OCI-LY1 (cell line): ENCODE results near the gene ARPC5L.

Experiments
- H2AFZ ChIP-seq: fragments of 200-600 bp; sonication (generic), shearing (Covaris generic); 2 replicates; pipeline ENCODE4 v1.6.0; 2014; ENCODE audit warnings: antibody characterized with exemption, mild to moderate bottlenecking, low read length
- H3F3A ChIP-seq: fragments of 200-600 bp; sonication (generic), shearing (Covaris generic); 2 replicates; pipeline ENCODE4 v1.6.0; 2014; ENCODE audit warnings: mild to moderate bottlenecking, antibody characterized with exemption, low read length, moderate library complexity; ENCODE audit not compliant: insufficient read depth
- H3K27ac ChIP-seq: fragments of 200-600 bp; sonication (generic); 2 replicates; pipeline ENCODE4 v1.5.1; 2014; ENCODE audit warnings: low read length, mixed run types, mild to moderate bottlenecking, low read depth; ENCODE audit not compliant: poor library complexity, severe bottlenecking
- H3K27me3 ChIP-seq: fragments of 200-600 bp; sonication (generic); 2 replicates; pipeline ENCODE4 v1.6.0; 2014; ENCODE audit warnings: antibody characterized with exemption, mild to moderate bottlenecking, low read length, moderate library complexity; ENCODE audit not compliant: insufficient read depth
- H3K36me3 ChIP-seq: fragments of 200-600 bp; sonication (generic); 2 replicates; pipeline ENCODE4 v1.6.1; 2014; ENCODE audit warnings: mild to moderate bottlenecking, antibody characterized with exemption, low read length, moderate library complexity, mixed read lengths; ENCODE audit not compliant: insufficient read depth
- H3K4me1 ChIP-seq: fragments of 200-600 bp; sonication (generic); 2 replicates; pipeline ENCODE4 v1.5.1; 2014; ENCODE audit warnings: mild to moderate bottlenecking, low read length, moderate library complexity; ENCODE audit not compliant: insufficient read depth, severe bottlenecking
- H3K4me2 ChIP-seq: fragments of 200-600 bp; sonication (generic), shearing (Covaris generic); 2 replicates; pipeline ENCODE4 v1.6.1; 2014; ENCODE audit warnings: low read length
- H3K4me3 ChIP-seq: fragments of 200-600 bp; sonication (generic); 2 replicates; pipeline ENCODE4 v1.5.1; 2014; ENCODE audit warnings: low read length, low read depth, mild to moderate bottlenecking, mixed read lengths; ENCODE audit not compliant: poor library complexity, severe bottlenecking
- H3K79me2 ChIP-seq: fragments of 200-600 bp; shearing (Covaris generic); 2 replicates; pipeline ENCODE4 v1.6.1; 2016; ENCODE audit warnings: mixed run types, low read length, mixed read lengths; ENCODE audit not compliant: insufficient read depth
- H3K9ac ChIP-seq: fragments of 200-600 bp; sonication (generic), shearing (Covaris generic); 2 replicates; pipeline ENCODE4 v1.6.1; 2014; ENCODE audit warnings: mild to moderate bottlenecking, low read length, mixed read lengths
- H3K9me2 ChIP-seq: fragments of 200-600 bp; sonication (generic), shearing (Covaris generic); 2 replicates; pipeline ENCODE4 v1.6.1; 2014; ENCODE audit warnings: low read depth, mild to moderate bottlenecking, low read length, mixed read lengths
- H3K9me3 ChIP-seq: fragments of 200-600 bp; shearing (Covaris generic); 2 replicates; pipeline ENCODE4 v1.6.1; 2014; ENCODE audit warnings: low read length, mixed read lengths
- H4K20me1 ChIP-seq: fragments of 200-600 bp; sonication (generic), shearing (Covaris generic); 2 replicates; pipeline ENCODE4 v1.6.0; 2016; ENCODE audit warnings: mild to moderate bottlenecking, low read length; ENCODE audit not compliant: insufficient read depth
- EZH2 ChIP-seq: fragments of 200-600 bp; sonication (generic), shearing (Covaris generic); IDR thresholded peaks from 2 replicates; pipeline ENCODE4 v1.8.0; 2017; ENCODE audit warnings: borderline replicate concordance, mixed run types, mild to moderate bottlenecking, antibody characterized with exemption, low read length, moderate library complexity, mixed read lengths
- TF ChIP-seq, protein P1 (sequence below): fragments of 200-600 bp; sonication (generic), shearing (Covaris generic); IDR thresholded peaks from 2 replicates; pipeline ENCODE4 v1.5.1; 2017; ENCODE audit warnings: mild to moderate bottlenecking, antibody characterized with exemption, low read length, moderate library complexity, mixed read lengths

Gene ARPC5L

DNA sequence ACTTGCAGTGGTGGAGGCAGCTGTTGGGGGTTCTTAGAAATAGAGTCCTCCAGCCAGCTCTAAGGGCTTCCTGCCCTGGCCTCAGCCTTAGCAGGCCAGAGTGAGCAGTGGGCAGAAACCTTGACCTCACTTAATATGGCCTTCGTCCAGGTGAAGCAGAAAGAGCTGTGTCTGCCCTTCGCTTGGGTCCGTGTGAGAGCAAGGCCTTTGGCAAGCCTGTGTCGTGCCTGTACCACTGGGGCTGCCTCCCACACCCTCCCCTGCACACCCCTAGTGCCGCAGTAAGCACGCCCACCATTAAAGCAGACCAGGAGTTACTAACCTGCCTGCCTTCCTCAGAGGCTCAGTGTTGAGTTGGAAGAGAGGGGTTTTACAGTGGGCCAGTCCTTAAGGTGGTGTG, 13.6 kb downstream of the ARPC5L start:
- H3K9ac ChIP-seq = no peak overlapping the region
- H3K27ac ChIP-seq = no peak overlapping the region
- H3K79me2 ChIP-seq = peaks cover 24% of the 10 kb centered on the region
- H3K9me3 ChIP-seq = no peaks in the 10 kb centered on the region
- no peak overlapping the region for H3K4me3 ChIP-seq
- H3K27me3 ChIP-seq = no peaks in the 10 kb centered on the region
- no peaks in the 10 kb centered on the region for H4K20me1 ChIP-seq
- no peaks in the 10 kb centered on the region for H3F3A ChIP-seq
- no peak overlapping the region for H3K4me2 ChIP-seq
- H3K9me2 ChIP-seq = no peaks in the 10 kb centered on the region
- no peak overlapping the region for H2AFZ ChIP-seq
- TF ChIP-seq, protein P1, sequence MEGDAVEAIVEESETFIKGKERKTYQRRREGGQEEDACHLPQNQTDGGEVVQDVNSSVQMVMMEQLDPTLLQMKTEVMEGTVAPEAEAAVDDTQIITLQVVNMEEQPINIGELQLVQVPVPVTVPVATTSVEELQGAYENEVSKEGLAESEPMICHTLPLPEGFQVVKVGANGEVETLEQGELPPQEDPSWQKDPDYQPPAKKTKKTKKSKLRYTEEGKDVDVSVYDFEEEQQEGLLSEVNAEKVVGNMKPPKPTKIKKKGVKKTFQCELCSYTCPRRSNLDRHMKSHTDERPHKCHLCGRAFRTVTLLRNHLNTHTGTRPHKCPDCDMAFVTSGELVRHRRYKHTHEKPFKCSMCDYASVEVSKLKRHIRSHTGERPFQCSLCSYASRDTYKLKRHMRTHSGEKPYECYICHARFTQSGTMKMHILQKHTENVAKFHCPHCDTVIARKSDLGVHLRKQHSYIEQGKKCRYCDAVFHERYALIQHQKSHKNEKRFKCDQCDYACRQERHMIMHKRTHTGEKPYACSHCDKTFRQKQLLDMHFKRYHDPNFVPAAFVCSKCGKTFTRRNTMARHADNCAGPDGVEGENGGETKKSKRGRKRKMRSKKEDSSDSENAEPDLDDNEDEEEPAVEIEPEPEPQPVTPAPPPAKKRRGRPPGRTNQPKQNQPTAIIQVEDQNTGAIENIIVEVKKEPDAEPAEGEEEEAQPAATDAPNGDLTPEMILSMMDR = no peak
- TF ChIP-seq EZH2 = no peak
- peaks cover 79% of the 10 kb centered on the region for H3K36me3 ChIP-seq
- peaks cover 35% of the 10 kb centered on the region for H3K4me1 ChIP-seq

DNA sequence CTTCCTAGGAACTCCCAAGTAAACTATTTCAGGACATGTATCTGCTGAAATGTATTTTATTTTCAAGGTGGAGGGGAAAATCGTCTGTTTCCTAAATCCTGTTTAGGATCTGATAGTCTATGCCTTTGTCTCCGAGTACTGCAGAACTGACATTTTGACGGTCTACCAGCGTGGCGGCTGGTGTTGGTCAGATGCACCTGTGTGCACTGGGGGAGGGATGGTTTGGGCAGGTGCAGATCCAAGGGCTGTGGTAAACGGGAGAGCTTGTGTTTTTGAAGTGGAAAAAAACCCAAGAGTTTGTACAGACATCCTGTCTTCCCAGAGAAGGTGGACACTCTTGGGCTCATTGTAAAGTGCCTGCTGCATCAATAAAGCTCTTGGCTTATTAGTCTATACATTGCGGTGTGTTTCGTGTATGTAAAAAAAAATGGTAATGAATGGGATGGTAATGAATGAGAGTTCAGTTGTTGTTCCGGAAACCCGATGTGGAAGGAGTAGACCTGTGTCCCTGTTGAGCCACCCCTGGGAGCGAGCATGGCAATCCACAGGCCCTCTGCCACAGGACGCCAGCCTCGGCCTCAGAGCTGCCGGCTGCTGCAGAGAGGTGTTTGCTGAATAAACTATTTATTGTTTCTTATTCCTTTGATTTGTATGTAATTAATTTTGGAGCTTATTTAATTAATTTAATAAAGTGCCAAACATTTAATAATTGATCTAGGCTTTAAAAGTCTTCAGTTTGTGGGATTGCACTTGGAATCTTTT, 15.3 kb downstream of the ARPC5L start:
- no peak overlapping the region for H3K4me2 ChIP-seq
- TF ChIP-seq, protein P1 = no peak
- no peak for TF ChIP-seq EZH2
- H2AFZ ChIP-seq = no peak overlapping the region
- H3K9me3 ChIP-seq = no peaks in the 10 kb centered on the region
- H3K4me1 ChIP-seq = peaks cover 28% of the 10 kb centered on the region
- H3K79me2 ChIP-seq = peaks cover 7% of the 10 kb centered on the region; the same call in 1 of the 2 replicates
- no peak overlapping the region for H3K9ac ChIP-seq
- no peaks in the 10 kb centered on the region for H3F3A ChIP-seq
- no peaks in the 10 kb centered on the region for H4K20me1 ChIP-seq
- peaks cover 84% of the 10 kb centered on the region for H3K36me3 ChIP-seq
- no peaks in the 10 kb centered on the region for H3K9me2 ChIP-seq
- H3K27me3 ChIP-seq = no peaks in the 10 kb centered on the region
- no peak overlapping the region for H3K27ac ChIP-seq
- no peak overlapping the region for H3K4me3 ChIP-seq

DNA sequence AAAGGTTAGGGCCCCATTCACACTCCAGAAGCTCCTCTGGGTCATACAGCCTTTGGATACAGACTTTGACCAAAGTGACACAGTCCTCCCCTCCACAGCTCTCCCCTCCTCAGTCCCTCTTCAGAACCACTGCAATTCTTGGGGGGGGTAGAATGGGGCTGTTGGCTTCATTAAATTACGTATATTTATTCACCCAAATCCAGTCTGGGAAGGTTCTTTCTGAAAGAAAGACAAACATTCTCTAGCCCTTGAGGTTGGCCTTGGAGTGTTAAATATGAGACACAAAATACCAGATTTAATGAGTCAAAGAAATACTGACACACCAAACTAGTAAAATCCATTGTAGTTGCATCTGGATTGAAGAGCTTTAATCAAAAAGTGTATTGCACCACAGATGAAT, 16.1 kb downstream of the ARPC5L start:
- no peak overlapping the region for H3K27ac ChIP-seq
- H3K9me3 ChIP-seq = no peaks in the 10 kb centered on the region
- H3K4me3 ChIP-seq = no peak overlapping the region
- no peaks in the 10 kb centered on the region for H3F3A ChIP-seq
- H3K36me3 ChIP-seq = peaks cover 85% of the 10 kb centered on the region
- TF ChIP-seq, protein P1 = no peak
- TF ChIP-seq EZH2 = no peak
- H3K9ac ChIP-seq = no peak overlapping the region
- H3K27me3 ChIP-seq = no peaks in the 10 kb centered on the region
- no peak overlapping the region for H2AFZ ChIP-seq
- no peaks in the 10 kb centered on the region for H3K9me2 ChIP-seq
- no peaks in the 10 kb centered on the region for H4K20me1 ChIP-seq
- H3K79me2 ChIP-seq = peaks cover 3% of the 10 kb centered on the region; the same call in 1 of the 2 replicates
- H3K4me2 ChIP-seq = no peak overlapping the region
- peaks cover 20% of the 10 kb centered on the region for H3K4me1 ChIP-seq
